Suprapubic skin (tissue), 4 donors: ENCODE data around the gene STAT6. TPM values are rescaled to one million over a fixed set of nuclear protein-coding genes. Genes with fewer than 3 reads are reported as not detected.
"Not testable (repeated sequence)": the region's sequence is repeated elsewhere in the genome, so short reads cannot be mapped to it uniquely, and the experiment has no call there.

Source experiments
- DNase-seq, 2 donors: peaks; one replicate each; pipeline ENCODE4 v3.0.0-alpha.2; 2019; ENCODE audit warnings: low spot score in 2 of 2
- H3K27ac ChIP-seq: fragments of 200-600 bp; sonication (generic); one replicate; pipeline ENCODE4 v1.5.1; 2019
- H3K27me3 ChIP-seq: fragments of 200-600 bp; sonication (generic); one replicate; pipeline ENCODE4 v1.5.1; 2019
- H3K36me3 ChIP-seq: fragments of 200-600 bp; sonication (generic); one replicate; pipeline ENCODE4 v1.5.1; 2019
- H3K4me1 ChIP-seq: fragments of 200-600 bp; sonication (generic); one replicate; pipeline ENCODE4 v1.5.1; 2019
- H3K4me3 ChIP-seq: fragments of 200-600 bp; sonication (generic); one replicate; pipeline ENCODE4 v1.5.1; 2019; ENCODE audit warnings: mild to moderate bottlenecking
- H3K9me3 ChIP-seq: fragments of 200-600 bp; sonication (generic); one replicate; pipeline ENCODE4 v1.5.1; 2019
- CTCF ChIP-seq, 2 donors: fragments of 200-600 bp in 1 of 2; fragments of 450-650 bp in 1 of 2; sonication (generic) in 1 of 2; IDR thresholded peaks; one replicate each; pipeline ENCODE4 v1.5.1; 2016 to 2019; ENCODE audit warnings: antibody characterized with exemption in 2 of 2, mild to moderate bottlenecking in 1 of 2, moderate library complexity in 1 of 2
- EP300 ChIP-seq: sonication (generic); formaldehyde crosslinking; IDR thresholded peaks from one replicate; pipeline ENCODE4 v1.6.1; 2017; ENCODE audit warnings: antibody characterized with exemption
- POLR2A ChIP-seq, 2 donors: fragments of 450-650 bp; IDR thresholded peaks; one replicate each; pipeline ENCODE4 v1.6.1; 2017; ENCODE audit warnings: antibody characterized with exemption in 2 of 2, mild to moderate bottlenecking in 2 of 2, moderate library complexity in 2 of 2
- POLR2AphosphoS5 ChIP-seq, 3 donors: sonication (generic); formaldehyde crosslinking; IDR thresholded peaks; one replicate each; pipeline ENCODE4 v1.6.1; 2017; ENCODE audit warnings: antibody characterized with exemption in 3 of 3
- WGBS: methylation state at CpG from one replicate; pipeline ENCODE4 v1.1.5; 2018; 5-methylcytosine and 5-hydroxymethylcytosine counted together
- total RNA-seq, 4 donors: library from RNA; depleted of rRNA; stranded (reverse); fragments of >200 nt; gene quantifications; one replicate each; pipeline ENCODE4 v1.1.0, GENCODE V29; 2016

Gene STAT6
- total RNA-seq, 4 donors from 2014 or later: 140 to 348 (median 183) TPM

GRCh38 chr12:57078519-57079404, 32.4 kb downstream of the STAT6 start, which contains the start of gene NEMP1:
NEMP1 (minus strand) TSS chr12:57078791; CDS start chr12:57078745, 46 bp downstream.
- peak; percentile 97 to 98 for DNase-seq
- Histone ChIP-seq H3K36me3 (no peaks in the 10 kb centered on the region), H3K9me3 (no peaks in the 10 kb centered on the region), H3K27ac (peak within 1 kb of the TSS; percentile 79), H3K4me3 (peak within 1 kb of the TSS; percentile 86), H3K27me3 (no peaks in the 10 kb centered on the region), H3K4me1 (peaks cover 13% of the 10 kb centered on the region)
- TF ChIP-seq POLR2A (IDR thresholded peaks at IDR 0.05) (no peak), POLR2AphosphoS5 (IDR thresholded peaks at IDR 0.05) (peak in 1 of 3 donors; percentile 77)
- under 1% methylated on average over 35 of the region's 39 CpGs for WGBS

GRCh38 chr12:57073566-57074450, 37.4 kb downstream of the STAT6 start:
- WGBS: 85% methylated on average over 6 of the region's 6 CpGs
- Histone ChIP-seq H3K4me3 (peak overlapping the region; percentile 25), H3K4me1 (peaks cover 32% of the 10 kb centered on the region), H3K36me3 (peaks cover 15% of the 10 kb centered on the region), H3K27ac (peak overlapping the region; percentile 49)
- not testable (repeated sequence) for DNase-seq, H3K27me3 ChIP-seq, H3K9me3 ChIP-seq

- WGBS: 49% methylated on average over 2 of the region's 2 CpGs
- Histone ChIP-seq H3K27ac (peak overlapping the region; percentile 49), H3K9me3 (no peaks in the 10 kb centered on the region), H3K27me3 (no peaks in the 10 kb centered on the region), H3K4me1 (peaks cover 25% of the 10 kb centered on the region), H3K4me3 (no peak overlapping the region), H3K36me3 (peaks cover 19% of the 10 kb centered on the region)
- no peak for DNase-seq
- TF ChIP-seq POLR2A (IDR thresholded peaks at IDR 0.05) (no peak), CTCF (IDR thresholded peaks at IDR 0.05) (no peak), EP300 (no peak), POLR2AphosphoS5 (IDR thresholded peaks at IDR 0.05) (no peak)
These were observed 38.5 kb downstream of the STAT6 start for GRCh38 chr12:57072661-57073060.

GRCh38 chr12:57069523-57069922, 41.6 kb downstream of the STAT6 start:
- 35% methylated on average over 2 of the region's 3 CpGs for WGBS

GRCh38 chr12:57066245-57066644, 44.9 kb downstream of the STAT6 start:
- WGBS: 93% methylated on average over 2 of the region's 2 CpGs
- TF ChIP-seq EP300: no peak
- TF ChIP-seq CTCF (IDR thresholded peaks at IDR 0.05): no peak
- TF ChIP-seq POLR2A (IDR thresholded peaks at IDR 0.05): no peak
- no peak for TF ChIP-seq POLR2AphosphoS5 (IDR thresholded peaks at IDR 0.05)
- Histone ChIP-seq H3K4me1 (peaks cover 14% of the 10 kb centered on the region), H3K27ac (no peak overlapping the region), H3K36me3 (peaks cover 11% of the 10 kb centered on the region), H3K9me3 (no peaks in the 10 kb centered on the region), H3K27me3 (no peaks in the 10 kb centered on the region), H3K4me3 (no peak overlapping the region)
- no peak for DNase-seq

More at GRCh38 chr12:57069523-57069922, 41.6 kb downstream of the STAT6 start:
- Histone ChIP-seq H3K9me3 (no peaks in the 10 kb centered on the region), H3K4me3 (no peak overlapping the region), H3K27me3 (no peaks in the 10 kb centered on the region), H3K4me1 (peaks cover 25% of the 10 kb centered on the region), H3K36me3 (peaks cover 19% of the 10 kb centered on the region), H3K27ac (peak overlapping the region; percentile 53)
- TF ChIP-seq POLR2AphosphoS5 (IDR thresholded peaks at IDR 0.05) (peak in 2 of 3 donors; percentile 34 to 70), POLR2A (IDR thresholded peaks at IDR 0.05) (no peak), CTCF (IDR thresholded peaks at IDR 0.05) (peak; percentile 75 to 80)
- DNase-seq: no peak
